Thymus (tissue), 11 donors: ENCODE measurements around the gene CCT5. TPM values are rescaled to one million over a fixed set of nuclear protein-coding genes. Genes with fewer than 3 reads are reported as not detected.
"Not testable (repeated sequence)": the region's sequence is repeated elsewhere in the genome, so short reads cannot be mapped to it uniquely, and the experiment has no call there.

Source experiments
- DNase-seq, 9 donors: peaks; one replicate each; pipeline ENCODE4 v3.0.0-alpha.2; 2013; ENCODE audit warnings: low spot score in 9 of 9, low read depth in 6 of 9, missing footprints in 1 of 9
- H3K27ac ChIP-seq, 2 donors: one replicate each; pipeline ENCODE4 v1.5.1; 2013; ENCODE audit warnings: control low read depth in 1 of 2, low read depth in 1 of 2, low read length in 1 of 2, mild to moderate bottlenecking in 1 of 2, moderate library complexity in 1 of 2
- H3K27me3 ChIP-seq, 2 donors: one replicate each; pipeline ENCODE4 v1.5.1; 2013; ENCODE audit warnings: low read length in 1 of 2; ENCODE audit not compliant: control insufficient read depth in 2 of 2, insufficient read depth in 1 of 2
- H3K36me3 ChIP-seq, 2 donors: one replicate each; pipeline ENCODE4 v1.5.1; 2013; ENCODE audit warnings: low read length in 1 of 2, mild to moderate bottlenecking in 1 of 2, moderate library complexity in 1 of 2; ENCODE audit not compliant: control insufficient read depth in 2 of 2, insufficient read depth in 2 of 2
- H3K4me1 ChIP-seq, 2 donors: one replicate each; pipeline ENCODE4 v1.5.1; 2013; ENCODE audit warnings: low read length in 2 of 2; ENCODE audit not compliant: control insufficient read depth in 2 of 2, insufficient read depth in 2 of 2
- H3K4me3 ChIP-seq, 2 donors: one replicate each; pipeline ENCODE4 v1.5.1; 2013; ENCODE audit warnings: low read length in 2 of 2, control low read depth in 1 of 2, mild to moderate bottlenecking in 1 of 2
- H3K9me3 ChIP-seq, 2 donors: one replicate each; pipeline ENCODE4 v1.5.1; 2013; ENCODE audit warnings: low read length in 1 of 2, mild to moderate bottlenecking in 1 of 2; ENCODE audit not compliant: control insufficient read depth in 2 of 2, insufficient read depth in 1 of 2
- WGBS: extraction: QIAGEN DNeasy Blood & Tissue Kit; methylation state at CpG from one replicate; pipeline ENCODE4 v1.1.7; 2013; 5-methylcytosine and 5-hydroxymethylcytosine counted together
- polyA plus RNA-seq: library from polyadenylated mRNA; stranded (reverse); fragments of 200-250 nt; gene quantifications from one replicate; pipeline ENCODE4 v1.2.3, GENCODE V29; 2013
- total RNA-seq: library from RNA; stranded (reverse); fragments of 120-200 nt; gene quantifications from one replicate; pipeline ENCODE4 v1.2.4, GENCODE V29; 2013
- donor health status: healthy.

The CCT5 gene
- total and polyA plus RNA-seq, 2 donors = 114 to 356 TPM

GRCh38 chr5:10265245-10266109 is 15.4 kb downstream of the CCT5 start:
- H3K36me3 ChIP-seq = peaks cover 38 to 52% of the 10 kb centered on the region in 2 donors
- WGBS = 71% methylated on average over 6 of the region's 6 CpGs
- no peak overlapping the region for H3K27ac ChIP-seq

GRCh38 chr5:10266137-10266536 is 16.1 kb downstream of the CCT5 start:
- Histone ChIP-seq H3K36me3 (peaks cover 31 to 46% of the 10 kb centered on the region in 2 donors), H3K27ac (no peak overlapping the region), H3K27me3 (no peaks in the 10 kb centered on the region), H3K9me3 (no peaks in the 10 kb centered on the region), H3K4me3 (no peak overlapping the region), H3K4me1 (no peaks in the 10 kb centered on the region)
- 94% methylated on average over 4 of the region's 4 CpGs for WGBS
- DNase-seq = no peak

More at GRCh38 chr5:10265245-10266109, 15.4 kb downstream of the CCT5 start:
- DNase-seq = no peak
- Histone ChIP-seq H3K9me3 (no peaks in the 10 kb centered on the region), H3K4me3 (no peak overlapping the region), H3K4me1 (no peaks in the 10 kb centered on the region), H3K27me3 (no peaks in the 10 kb centered on the region)

DNA sequence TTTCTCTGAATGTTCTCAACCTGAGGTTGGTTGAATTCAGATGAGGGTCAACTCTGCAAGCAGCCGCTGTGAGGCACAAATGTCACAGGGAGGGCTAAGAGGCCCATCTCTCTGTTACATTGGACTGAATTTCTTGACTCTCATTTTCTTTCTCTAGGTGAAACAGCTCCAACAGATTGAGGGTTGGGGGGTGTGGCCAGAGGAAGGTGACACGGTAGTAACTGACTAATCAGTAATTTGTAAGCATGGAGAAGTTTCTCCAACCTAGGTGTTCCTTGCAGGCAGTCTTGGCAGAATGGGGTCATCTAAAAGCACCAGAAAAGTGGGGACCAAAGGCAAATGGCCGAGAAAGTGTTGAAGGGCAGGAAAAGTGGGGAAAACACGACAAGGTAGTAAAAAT is 16.8 kb downstream of the CCT5 start:
- H3K27ac ChIP-seq = no peak overlapping the region
- no peaks in the 10 kb centered on the region for H3K27me3 ChIP-seq
- H3K4me1 ChIP-seq = no peaks in the 10 kb centered on the region
- H3K4me3 ChIP-seq = no peak overlapping the region
- H3K36me3 ChIP-seq = peaks cover 27 to 39% of the 10 kb centered on the region in 2 donors
- no peaks in the 10 kb centered on the region for H3K9me3 ChIP-seq
- no peak for DNase-seq
- WGBS = 96% methylated on average over 4 of the region's 4 CpGs

DNA sequence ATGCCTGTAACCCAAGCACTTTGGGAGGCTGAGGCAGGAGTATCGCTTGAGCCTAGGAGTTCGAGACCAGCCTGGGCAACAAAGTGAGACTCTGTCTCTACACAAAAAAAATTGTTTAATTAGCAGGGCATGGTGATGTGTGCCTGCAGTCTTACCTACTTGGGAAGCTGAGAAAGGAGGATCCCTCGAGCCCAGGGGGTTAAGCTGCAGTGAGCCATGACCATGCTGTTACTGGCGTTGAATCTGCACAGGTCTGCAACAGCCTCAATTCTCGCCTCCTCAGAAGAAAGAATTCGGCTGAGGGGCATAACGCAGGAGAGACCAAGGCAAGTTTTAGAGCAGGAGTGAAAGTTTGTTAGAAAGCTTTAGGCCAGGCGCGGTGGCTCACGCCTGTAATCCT is 18.0 kb downstream of the CCT5 start:
- Histone ChIP-seq H3K36me3 (peaks cover 20 to 26% of the 10 kb centered on the region in 2 donors), H3K9me3 (no peaks in the 10 kb centered on the region), H3K4me3 (no peak overlapping the region), H3K27me3 (no peaks in the 10 kb centered on the region), H3K4me1 (no peaks in the 10 kb centered on the region), H3K27ac (no peak overlapping the region)
- 97% methylated on average over 10 of the region's 10 CpGs for WGBS
- no peak for DNase-seq

GRCh38 chr5:10272053-10272874 is 22.2 kb downstream of the CCT5 start:
- Histone ChIP-seq H3K27ac (no peak overlapping the region), H3K4me3 (no peak overlapping the region), H3K36me3 (no peaks in the 10 kb centered on the region), H3K9me3 (no peaks in the 10 kb centered on the region), H3K4me1 (peaks cover 0 to 10% of the 10 kb centered on the region in 2 donors), H3K27me3 (no peaks in the 10 kb centered on the region)
- DNase-seq = no peak
- 91% methylated on average over 9 of the region's 9 CpGs for WGBS

GRCh38 chr5:10272875-10273209 is 22.8 kb downstream of the CCT5 start:
- not testable (repeated sequence) for H3K36me3 ChIP-seq, H3K27ac ChIP-seq, H3K4me3 ChIP-seq, H3K9me3 ChIP-seq, DNase-seq, H3K27me3 ChIP-seq
- peaks cover 0 to 10% of the 10 kb centered on the region in 2 donors for H3K4me1 ChIP-seq
- 79% methylated on average over 6 of the region's 6 CpGs for WGBS

- H3K9me3 ChIP-seq = no peaks in the 10 kb centered on the region
- 7% methylated on average over 10 of the region's 10 CpGs for WGBS
- no peaks in the 10 kb centered on the region for H3K36me3 ChIP-seq
- DNase-seq = peak in 3 of 9 donors; percentile 8 to 44 (median 15)
- H3K27me3 ChIP-seq = no peaks in the 10 kb centered on the region
- H3K4me1 ChIP-seq = peaks cover 0 to 10% of the 10 kb centered on the region in 2 donors
- no peak overlapping the region for H3K27ac ChIP-seq
- H3K4me3 ChIP-seq = no peak overlapping the region
These were observed 25.4 kb downstream of the CCT5 start for GRCh38 chr5:10275460-10275859.

DNA sequence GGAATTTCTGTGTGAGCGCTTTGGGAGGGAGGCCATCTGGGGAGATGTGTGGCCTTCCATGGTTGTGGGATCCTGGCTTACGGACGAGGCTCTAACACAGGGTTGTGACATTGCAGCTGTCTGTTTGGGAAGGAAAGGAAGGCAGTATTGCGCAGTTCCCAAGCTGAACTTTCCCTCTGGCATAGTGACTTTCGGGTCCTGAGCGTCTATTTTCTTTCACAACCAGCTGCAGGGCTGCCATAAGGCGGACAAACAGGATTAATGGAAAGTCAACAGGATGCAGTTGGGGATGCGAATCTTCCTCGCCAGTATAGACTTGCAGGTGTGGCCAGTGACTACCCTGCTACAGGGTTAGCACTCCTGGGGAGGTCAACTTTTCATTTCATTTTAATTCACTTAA is 25.9 kb downstream of the CCT5 start:
- H3K36me3 ChIP-seq = no peaks in the 10 kb centered on the region
- H3K27me3 ChIP-seq = no peaks in the 10 kb centered on the region
- no peaks in the 10 kb centered on the region for H3K9me3 ChIP-seq
- no peak overlapping the region for H3K27ac ChIP-seq
- DNase-seq = no peak
- 98% methylated on average over 9 of the region's 9 CpGs for WGBS
- peaks cover 0 to 10% of the 10 kb centered on the region in 2 donors for H3K4me1 ChIP-seq
- no peak overlapping the region for H3K4me3 ChIP-seq

GRCh38 chr5:10276691-10277090 is 26.6 kb downstream of the CCT5 start:
- Histone ChIP-seq H3K36me3 (no peaks in the 10 kb centered on the region), H3K9me3 (no peaks in the 10 kb centered on the region), H3K4me1 (peaks cover 0 to 10% of the 10 kb centered on the region in 2 donors), H3K27me3 (no peaks in the 10 kb centered on the region), H3K27ac (no peak overlapping the region), H3K4me3 (no peak overlapping the region)
- WGBS = 93% methylated on average over 7 of the region's 7 CpGs
- DNase-seq = no peak
